Parathyroid adenoma (tissue), 2 donors: ENCODE data around the gene ART4.

Experiments
- H2AFZ ChIP-seq: fragments of 300-600 bp; sonication (generic); one replicate; pipeline ENCODE4 v1.7.0; 2017; ENCODE audit warnings: antibody characterized with exemption, mild to moderate bottlenecking
- H3K27ac ChIP-seq: fragments of 300-600 bp; sonication (generic); one replicate; pipeline ENCODE4 v1.7.0; 2017
- H3K27me3 ChIP-seq: fragments of 300-600 bp; sonication (generic); one replicate; pipeline ENCODE4 v1.7.0; 2017; ENCODE audit warnings: low read length; ENCODE audit not compliant: control insufficient read depth, insufficient read depth
- H3K36me3 ChIP-seq: fragments of 300-600 bp; sonication (generic); one replicate; pipeline ENCODE4 v1.7.0; 2017; ENCODE audit warnings: low read length; ENCODE audit not compliant: control insufficient read depth, insufficient read depth
- H3K4me1 ChIP-seq: fragments of 300-600 bp; sonication (generic); one replicate; pipeline ENCODE4 v1.7.0; 2017; ENCODE audit warnings: control low read depth
- H3K4me2 ChIP-seq: fragments of 300-600 bp; sonication (generic); one replicate; pipeline ENCODE4 v1.7.0; 2017; ENCODE audit warnings: low read length
- H3K4me3 ChIP-seq: fragments of 300-600 bp; sonication (generic); one replicate; pipeline ENCODE4 v1.7.0; 2017; ENCODE audit warnings: low read depth, low read length
- H3K79me2 ChIP-seq: fragments of 300-600 bp; sonication (generic); one replicate; pipeline ENCODE4 v1.7.0; 2017; ENCODE audit warnings: control low read depth
- H3K9ac ChIP-seq: fragments of 300-600 bp; sonication (generic); one replicate; pipeline ENCODE4 v1.7.0; 2017; ENCODE audit warnings: mild to moderate bottlenecking
- H3K9me3 ChIP-seq: fragments of 300-600 bp; sonication (generic); one replicate; pipeline ENCODE4 v1.7.0; 2017; ENCODE audit warnings: low read length; ENCODE audit not compliant: control insufficient read depth
- TF ChIP-seq, protein P1 (sequence below): fragments of 300-600 bp; sonication (generic); IDR thresholded peaks from one replicate; pipeline ENCODE4 v1.7.0; 2017; ENCODE audit warnings: antibody characterized with exemption, mild to moderate bottlenecking
- donor health status: primary hyperparathyroidism.

The ART4 gene

DNA sequence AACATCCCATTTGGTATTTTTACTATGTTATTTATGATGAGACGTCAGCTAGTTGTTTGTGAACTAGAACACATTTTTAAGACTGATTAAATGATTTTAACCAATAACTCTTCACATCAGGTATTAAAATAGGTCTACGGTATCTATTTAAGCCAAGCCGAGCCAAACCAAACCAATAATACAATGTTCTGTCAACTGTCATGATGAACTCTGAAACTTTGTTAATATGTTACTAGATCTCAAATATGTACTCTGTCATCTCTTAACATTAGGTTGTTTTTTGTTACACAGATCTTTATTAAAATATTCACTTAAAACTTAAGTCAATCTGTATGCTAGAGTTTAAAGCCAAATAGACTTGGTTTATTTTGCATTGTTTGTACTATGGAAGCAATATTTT, 1.0 kb downstream of the ART4 start:
- Histone ChIP-seq H3K4me3 (no peak overlapping the region), H3K79me2 (no peaks in the 10 kb centered on the region), H3K9me3 (no peaks in the 10 kb centered on the region), H3K9ac (no peak overlapping the region), H3K4me2 (no peak overlapping the region), H3K4me1 (no peaks in the 10 kb centered on the region), H3K27me3 (no peaks in the 10 kb centered on the region), H2AFZ (no peak overlapping the region), H3K27ac (peak overlapping the region; percentile 29), H3K36me3 (no peaks in the 10 kb centered on the region)
- TF ChIP-seq, protein P1, sequence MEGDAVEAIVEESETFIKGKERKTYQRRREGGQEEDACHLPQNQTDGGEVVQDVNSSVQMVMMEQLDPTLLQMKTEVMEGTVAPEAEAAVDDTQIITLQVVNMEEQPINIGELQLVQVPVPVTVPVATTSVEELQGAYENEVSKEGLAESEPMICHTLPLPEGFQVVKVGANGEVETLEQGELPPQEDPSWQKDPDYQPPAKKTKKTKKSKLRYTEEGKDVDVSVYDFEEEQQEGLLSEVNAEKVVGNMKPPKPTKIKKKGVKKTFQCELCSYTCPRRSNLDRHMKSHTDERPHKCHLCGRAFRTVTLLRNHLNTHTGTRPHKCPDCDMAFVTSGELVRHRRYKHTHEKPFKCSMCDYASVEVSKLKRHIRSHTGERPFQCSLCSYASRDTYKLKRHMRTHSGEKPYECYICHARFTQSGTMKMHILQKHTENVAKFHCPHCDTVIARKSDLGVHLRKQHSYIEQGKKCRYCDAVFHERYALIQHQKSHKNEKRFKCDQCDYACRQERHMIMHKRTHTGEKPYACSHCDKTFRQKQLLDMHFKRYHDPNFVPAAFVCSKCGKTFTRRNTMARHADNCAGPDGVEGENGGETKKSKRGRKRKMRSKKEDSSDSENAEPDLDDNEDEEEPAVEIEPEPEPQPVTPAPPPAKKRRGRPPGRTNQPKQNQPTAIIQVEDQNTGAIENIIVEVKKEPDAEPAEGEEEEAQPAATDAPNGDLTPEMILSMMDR, result no peak

DNA sequence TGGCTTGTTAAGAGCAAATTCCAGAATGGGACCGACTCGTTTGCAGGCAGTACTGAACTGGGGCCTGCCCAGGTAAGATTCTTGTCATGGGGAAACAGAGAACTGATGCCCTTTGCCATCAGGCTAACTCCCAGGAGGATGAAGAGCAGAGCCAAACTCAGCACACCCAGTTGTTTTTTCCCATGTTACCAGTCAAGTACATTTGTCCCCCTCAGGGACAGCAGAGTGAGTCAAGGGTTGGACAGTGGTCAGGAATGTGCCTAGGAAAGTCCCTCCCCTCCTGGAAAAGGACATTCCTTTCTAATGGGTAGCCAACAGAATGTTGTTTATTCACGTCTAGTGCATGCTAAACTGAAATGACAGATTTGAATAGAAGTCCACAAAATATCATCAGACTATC, 1.6 kb downstream of the ART4 start:
- no peak overlapping the region for H3K9ac ChIP-seq

DNA sequence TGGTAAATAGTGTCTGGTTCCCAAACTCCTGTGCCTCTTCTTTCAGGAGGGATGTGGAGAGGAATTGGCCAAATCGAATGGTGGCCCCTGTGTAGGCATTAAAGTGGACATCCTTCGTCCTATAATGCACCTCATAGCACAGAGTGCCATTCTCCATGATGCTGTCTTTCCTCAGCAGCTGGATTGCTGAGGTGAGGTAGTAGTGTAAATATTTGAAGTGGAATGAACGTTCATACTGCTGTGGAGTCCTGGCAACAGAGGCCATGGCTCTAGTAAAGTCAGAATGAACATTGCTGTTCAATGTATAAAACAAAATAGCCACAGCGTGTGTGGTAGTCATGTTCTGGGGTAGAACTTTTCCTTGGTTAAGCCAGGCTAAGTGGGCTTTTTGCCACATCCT, 2.7 kb downstream of the ART4 start:
- Histone ChIP-seq H3K4me2 (no peak overlapping the region), H3K27me3 (no peaks in the 10 kb centered on the region), H3K4me3 (no peak overlapping the region), H3K9me3 (no peaks in the 10 kb centered on the region), H3K36me3 (no peaks in the 10 kb centered on the region), H3K27ac (no peak overlapping the region), H3K79me2 (no peaks in the 10 kb centered on the region), H3K9ac (no peak overlapping the region), H2AFZ (no peak overlapping the region), H3K4me1 (no peaks in the 10 kb centered on the region)
- TF ChIP-seq, protein P1, result no peak

More for the DNA sequence above, 1.6 kb downstream of the ART4 start:
- H3K4me3 ChIP-seq, result no peak overlapping the region
- no peaks in the 10 kb centered on the region for H3K4me1 ChIP-seq
- peak overlapping the region; percentile 25 for H3K27ac ChIP-seq
- no peaks in the 10 kb centered on the region for H3K36me3 ChIP-seq
- TF ChIP-seq, protein P1, result no peak
- no peak overlapping the region for H2AFZ ChIP-seq
- H3K27me3 ChIP-seq, result no peaks in the 10 kb centered on the region
- H3K4me2 ChIP-seq, result no peak overlapping the region
- H3K9me3 ChIP-seq, result no peaks in the 10 kb centered on the region
- no peaks in the 10 kb centered on the region for H3K79me2 ChIP-seq

DNA sequence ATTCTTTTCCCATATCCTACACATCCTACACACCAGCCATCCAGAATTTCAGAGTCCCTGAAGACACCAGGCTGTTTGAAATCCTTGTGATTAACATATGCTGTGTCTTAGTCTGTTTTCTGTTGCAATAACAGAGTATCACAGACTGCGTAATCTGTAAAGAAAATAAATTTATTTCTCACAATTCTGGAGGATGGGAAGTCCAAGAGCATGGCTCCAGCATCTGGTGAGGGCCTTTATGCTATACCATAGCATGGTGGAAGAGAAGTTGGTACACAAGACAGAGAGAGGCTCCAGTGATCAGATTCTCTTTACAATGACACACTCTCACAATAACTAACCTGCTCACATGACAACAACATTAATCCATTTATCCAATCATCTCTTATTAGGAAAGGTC, 4.1 kb downstream of the ART4 start:
- Histone ChIP-seq H3K27me3 (no peaks in the 10 kb centered on the region), H2AFZ (no peak overlapping the region), H3K4me1 (no peaks in the 10 kb centered on the region), H3K27ac (no peak overlapping the region), H3K4me3 (no peak overlapping the region), H3K4me2 (no peak overlapping the region), H3K36me3 (no peaks in the 10 kb centered on the region), H3K9ac (no peak overlapping the region), H3K79me2 (no peaks in the 10 kb centered on the region), H3K9me3 (no peaks in the 10 kb centered on the region)
- TF ChIP-seq, protein P1, result no peak

DNA sequence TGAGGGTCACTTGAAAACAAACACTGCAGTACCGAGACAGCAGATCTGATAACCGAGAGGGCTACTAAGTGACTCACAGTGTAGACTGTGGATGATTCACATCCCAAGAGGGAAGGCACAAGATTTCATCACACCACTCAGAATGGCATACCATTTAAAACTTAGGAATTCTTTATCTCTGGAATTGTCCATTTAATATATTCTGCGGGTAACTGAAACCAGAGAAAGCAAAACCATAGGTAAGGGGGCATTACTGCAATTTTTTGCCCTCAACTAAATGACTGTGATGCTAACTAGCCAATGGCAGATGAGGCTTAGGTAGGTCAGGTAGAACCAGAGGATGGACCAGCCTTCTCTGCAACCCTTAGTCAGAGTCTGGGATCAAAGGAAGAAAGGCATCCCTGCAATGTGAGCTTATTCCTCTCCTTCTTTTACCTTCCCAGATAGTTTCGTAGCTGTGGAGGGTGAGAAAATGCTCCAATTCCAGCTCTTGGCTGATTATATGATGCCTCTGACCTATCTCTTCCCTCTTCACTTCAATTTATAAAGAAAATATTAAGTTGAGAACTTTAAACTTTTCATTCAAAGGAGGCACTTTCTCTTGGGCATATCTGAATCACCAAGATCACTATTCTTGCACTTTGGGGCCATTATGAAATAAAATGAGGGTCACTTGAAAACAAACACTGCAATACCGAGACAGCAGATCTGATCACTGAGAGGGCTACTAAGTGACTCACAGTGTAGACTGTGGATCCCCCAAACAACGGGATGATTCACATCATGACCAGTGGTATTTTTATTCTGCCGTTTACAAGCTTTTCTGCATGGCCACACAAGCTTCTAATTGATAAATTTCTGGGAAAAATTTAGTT, 6.8 kb downstream of the ART4 start:
- no peaks in the 10 kb centered on the region for H3K4me1 ChIP-seq
- H2AFZ ChIP-seq, result no peak overlapping the region
- no peak overlapping the region for H3K4me2 ChIP-seq
- H3K9me3 ChIP-seq, result no peaks in the 10 kb centered on the region
- no peaks in the 10 kb centered on the region for H3K27me3 ChIP-seq
- H3K79me2 ChIP-seq, result no peaks in the 10 kb centered on the region
- TF ChIP-seq, protein P1, result no peak
- no peaks in the 10 kb centered on the region for H3K36me3 ChIP-seq
- H3K9ac ChIP-seq, result no peak overlapping the region
- H3K4me3 ChIP-seq, result no peak overlapping the region
- no peak overlapping the region for H3K27ac ChIP-seq
